ENCODE results near the gene SLC6A4.

GRCh38 chr17:30219833-30220232 lies 15.7 kb downstream of the SLC6A4 start:
- TF ChIP-seq CTCF (IDR thresholded peaks at IDR 0.05 in 2 of 3, conservative IDR thresholded peaks at IDR 0.05 in 1 of 3; ENCODE audit: control insufficient read depth in 2 of 3, extremely low read depth in 1 of 3, insufficient read depth in 1 of 3, low read depth in 3 of 3, low read length in 3 of 3) (no peak), CHD2 (IDR thresholded peaks at IDR 0.05; ENCODE audit: borderline replicate concordance, low read depth, low read length) (no peak), EZH2 (IDR thresholded peaks at IDR 0.05; ENCODE audit: borderline replicate concordance, control insufficient read depth, low read depth, low read length) (no peak), KAT2A (conservative IDR thresholded peaks at IDR 0.05; ENCODE audit: control insufficient read depth, low read depth, low read length) (no peak)
